Measurements from ENCODE around the gene DNER.
"Not testable (repeated sequence)": the region's sequence is repeated elsewhere in the genome, so short reads cannot be mapped to it uniquely, and the experiment has no call there.

DNER gene

DNA sequence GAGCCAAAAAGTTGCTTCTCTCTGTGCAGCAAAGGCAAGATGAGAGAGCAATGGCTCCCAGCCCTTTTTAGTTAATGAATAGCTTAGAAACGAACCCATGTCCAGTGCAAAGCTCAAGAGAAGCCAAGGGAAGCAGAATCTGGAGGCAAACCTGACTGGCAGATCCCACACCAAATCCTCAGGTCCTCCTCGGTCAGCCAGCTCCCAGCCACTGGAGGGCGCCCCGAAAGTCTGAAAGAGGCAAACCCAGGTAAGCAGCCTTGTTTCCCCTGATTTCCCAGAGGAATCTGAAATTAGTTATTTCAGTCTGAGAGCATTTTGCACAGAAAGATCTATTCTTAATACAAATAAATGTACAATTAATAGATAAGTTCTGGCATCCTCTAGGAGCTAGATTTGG is 372.0 kb downstream of the DNER start:
- TF ChIP-seq CTCF (IDR thresholded peaks at IDR 0.05; ENCODE audit: insufficient read depth, low read length) (peak; percentile 36), SPI1 (IDR thresholded peaks at IDR 0.05; ENCODE audit: borderline replicate concordance, low read depth) (no peak)
- TF ChIP-seq, protein P1, sequence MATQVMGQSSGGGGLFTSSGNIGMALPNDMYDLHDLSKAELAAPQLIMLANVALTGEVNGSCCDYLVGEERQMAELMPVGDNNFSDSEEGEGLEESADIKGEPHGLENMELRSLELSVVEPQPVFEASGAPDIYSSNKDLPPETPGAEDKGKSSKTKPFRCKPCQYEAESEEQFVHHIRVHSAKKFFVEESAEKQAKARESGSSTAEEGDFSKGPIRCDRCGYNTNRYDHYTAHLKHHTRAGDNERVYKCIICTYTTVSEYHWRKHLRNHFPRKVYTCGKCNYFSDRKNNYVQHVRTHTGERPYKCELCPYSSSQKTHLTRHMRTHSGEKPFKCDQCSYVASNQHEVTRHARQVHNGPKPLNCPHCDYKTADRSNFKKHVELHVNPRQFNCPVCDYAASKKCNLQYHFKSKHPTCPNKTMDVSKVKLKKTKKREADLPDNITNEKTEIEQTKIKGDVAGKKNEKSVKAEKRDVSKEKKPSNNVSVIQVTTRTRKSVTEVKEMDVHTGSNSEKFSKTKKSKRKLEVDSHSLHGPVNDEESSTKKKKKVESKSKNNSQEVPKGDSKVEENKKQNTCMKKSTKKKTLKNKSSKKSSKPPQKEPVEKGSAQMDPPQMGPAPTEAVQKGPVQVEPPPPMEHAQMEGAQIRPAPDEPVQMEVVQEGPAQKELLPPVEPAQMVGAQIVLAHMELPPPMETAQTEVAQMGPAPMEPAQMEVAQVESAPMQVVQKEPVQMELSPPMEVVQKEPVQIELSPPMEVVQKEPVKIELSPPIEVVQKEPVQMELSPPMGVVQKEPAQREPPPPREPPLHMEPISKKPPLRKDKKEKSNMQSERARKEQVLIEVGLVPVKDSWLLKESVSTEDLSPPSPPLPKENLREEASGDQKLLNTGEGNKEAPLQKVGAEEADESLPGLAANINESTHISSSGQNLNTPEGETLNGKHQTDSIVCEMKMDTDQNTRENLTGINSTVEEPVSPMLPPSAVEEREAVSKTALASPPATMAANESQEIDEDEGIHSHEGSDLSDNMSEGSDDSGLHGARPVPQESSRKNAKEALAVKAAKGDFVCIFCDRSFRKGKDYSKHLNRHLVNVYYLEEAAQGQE (IDR thresholded peaks at IDR 0.05; ENCODE audit: insufficient replicate concordance, low read depth): no peak
- Histone ChIP-seq H3K4me3 (replicated peaks; ENCODE audit: insufficient read depth, low read length) (no peak overlapping the region), H3K27me3 (ENCODE audit: insufficient read depth, poor library complexity, severe bottlenecking) (no peaks in the 10 kb centered on the region), H3K27ac (replicated peaks) (no peak overlapping the region)
- DNase-seq (ENCODE audit: low read depth in 1 of 2, low spot score in 1 of 2): peak in 1 of 2 experiments; percentile 29

DNA sequence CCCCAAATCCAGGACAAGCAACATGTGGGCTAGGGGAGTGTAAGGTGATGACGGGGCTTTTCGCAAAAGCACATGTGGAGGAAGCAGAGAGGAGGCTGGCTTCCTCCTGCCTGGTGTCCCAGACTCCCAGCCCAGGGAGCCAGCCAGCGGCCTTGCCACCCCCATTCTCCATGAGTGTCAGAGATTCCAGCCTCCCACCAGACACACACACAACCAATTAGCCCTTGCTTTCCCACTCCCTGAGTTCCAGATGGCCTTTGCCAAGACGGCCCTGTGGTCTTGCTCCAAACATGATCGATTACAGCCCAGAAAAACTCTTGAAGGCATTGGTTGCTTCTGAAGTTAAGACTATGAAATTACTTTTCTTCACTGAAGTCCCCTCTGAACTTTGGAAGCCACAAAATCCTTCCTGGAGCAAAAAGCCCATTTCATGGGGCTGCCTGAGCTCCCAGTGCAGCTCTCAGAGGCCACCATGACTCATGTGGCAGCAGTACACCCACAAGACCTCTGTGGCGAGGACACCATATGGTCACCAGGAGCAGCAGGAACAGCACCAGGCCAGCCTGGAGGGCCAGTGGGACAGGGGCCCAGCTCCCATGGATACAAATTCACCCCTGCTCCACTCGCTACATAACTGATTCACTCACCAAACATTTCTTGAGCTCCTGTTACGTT is 374.1 kb downstream of the DNER start:
- Histone ChIP-seq H3K27me3 (ENCODE audit: insufficient read depth, poor library complexity, severe bottlenecking) (no peaks in the 10 kb centered on the region), H3K27ac (replicated peaks) (no peak overlapping the region), H3K4me3 (replicated peaks; ENCODE audit: insufficient read depth, low read length) (no peak overlapping the region)
- DNase-seq (ENCODE audit: low read depth in 1 of 2, low spot score in 1 of 2): no peak
- TF ChIP-seq CTCF (IDR thresholded peaks at IDR 0.05; ENCODE audit: insufficient read depth, low read length) (no peak), POLR2AphosphoS5 (IDR thresholded peaks at IDR 0.05; ENCODE audit: low read depth) (no peak), SPI1 (IDR thresholded peaks at IDR 0.05; ENCODE audit: borderline replicate concordance, low read depth) (no peak), GABPA (IDR thresholded peaks at IDR 0.05; ENCODE audit: low read depth) (no peak)
- TF ChIP-seq, protein P1 (IDR thresholded peaks at IDR 0.05; ENCODE audit: insufficient replicate concordance, low read depth): no peak

GRCh38 chr2:229339618-229340017 is 374.7 kb downstream of the DNER start:
- no peak overlapping the region for H3K4me3 ChIP-seq (replicated peaks; ENCODE audit: insufficient read depth, low read length)
- no peak for TF ChIP-seq SPI1 (IDR thresholded peaks at IDR 0.05; ENCODE audit: borderline replicate concordance, low read depth)
- TF ChIP-seq, protein P1 (IDR thresholded peaks at IDR 0.05; ENCODE audit: insufficient replicate concordance, low read depth): no peak
- TF ChIP-seq GABPA (IDR thresholded peaks at IDR 0.05; ENCODE audit: low read depth): no peak
- TF ChIP-seq CTCF (IDR thresholded peaks at IDR 0.05; ENCODE audit: insufficient read depth, low read length): no peak
- TF ChIP-seq POLR2AphosphoS5 (IDR thresholded peaks at IDR 0.05; ENCODE audit: low read depth): no peak
- H3K27ac ChIP-seq (replicated peaks): no peak overlapping the region
- H3K27me3 ChIP-seq (ENCODE audit: insufficient read depth, poor library complexity, severe bottlenecking): no peaks in the 10 kb centered on the region
- DNase-seq (ENCODE audit: low read depth in 1 of 2, low spot score in 1 of 2): no peak

DNA sequence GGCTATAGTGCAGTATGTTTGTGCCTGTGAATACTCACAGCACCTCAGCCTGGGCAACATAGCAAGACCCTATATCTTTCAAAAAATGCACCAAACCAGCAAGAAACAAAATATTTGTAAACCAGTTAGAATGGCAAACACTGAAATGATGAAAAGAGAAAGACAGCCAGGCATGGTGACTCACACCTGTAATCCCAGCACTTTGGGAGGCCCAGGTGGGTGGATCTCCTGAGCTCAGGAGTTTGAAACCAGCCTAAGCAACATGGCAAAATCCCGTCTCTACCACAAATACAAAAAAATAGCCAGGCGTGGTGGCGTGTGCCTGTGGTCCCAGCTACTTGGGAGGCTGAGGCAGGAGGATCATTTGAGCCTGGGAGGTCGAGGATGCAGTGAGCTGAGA is 375.2 kb downstream of the DNER start:
- H3K27ac ChIP-seq (replicated peaks); H3K4me3 ChIP-seq (replicated peaks; ENCODE audit: insufficient read depth, low read length); DNase-seq (ENCODE audit: low read depth in 1 of 2, low spot score in 1 of 2); H3K27me3 ChIP-seq (ENCODE audit: insufficient read depth, poor library complexity, severe bottlenecking): not testable (repeated sequence)
